Measurements from ENCODE around the gene PFAS.

Gene PFAS

GRCh38 chr17:8225813-8226535, 23.1 kb upstream of the PFAS start:
- DNase-seq = peak; percentile 75

- peak; percentile 81 for DNase-seq
These were observed 22.4 kb upstream of the PFAS start for GRCh38 chr17:8226536-8227237.

- DNase-seq = no peak
These were observed 21.9 kb upstream of the PFAS start for GRCh38 chr17:8227238-8227581.

- DNase-seq = no peak
These were observed 17.4 kb upstream of the PFAS start for GRCh38 chr17:8231701-8232100.

GRCh38 chr17:8234361-8235270, 14.5 kb upstream of the PFAS start:
- no peak for DNase-seq

GRCh38 chr17:8235676-8236075, 13.4 kb upstream of the PFAS start:
- no peak for DNase-seq

- no peak for DNase-seq
These were observed 11.9 kb upstream of the PFAS start for GRCh38 chr17:8237175-8237574.

GRCh38 chr17:8237886-8238285, 11.2 kb upstream of the PFAS start:
- DNase-seq = no peak

GRCh38 chr17:8243827-8244226, 5.3 kb upstream of the PFAS start:
- no peak for DNase-seq

GRCh38 chr17:8244768-8245167, 4.3 kb upstream of the PFAS start:
- DNase-seq = no peak

- no peak for DNase-seq
These were observed 772 bp downstream of the PFAS start for GRCh38 chr17:8249621-8250500.

- DNase-seq = peak; percentile 29
These were observed 2.3 kb downstream of the PFAS start for GRCh38 chr17:8251411-8251810.

- peak; percentile 21 for DNase-seq
These were observed 4.7 kb downstream of the PFAS start for GRCh38 chr17:8253801-8254200.

GRCh38 chr17:8254881-8255280, 5.8 kb downstream of the PFAS start:
- DNase-seq = no peak

GRCh38 chr17:8255499-8255898, 6.4 kb downstream of the PFAS start:
- DNase-seq = no peak

- DNase-seq = no peak
These were observed 7.2 kb downstream of the PFAS start for GRCh38 chr17:8256291-8256690.

- no peak for DNase-seq
These were observed 7.6 kb downstream of the PFAS start for GRCh38 chr17:8256691-8257090.

GRCh38 chr17:8257801-8258200, 8.7 kb downstream of the PFAS start:
- DNase-seq = no peak

GRCh38 chr17:8264320-8264719, 15.2 kb downstream of the PFAS start:
- DNase-seq = no peak

- no peak for DNase-seq
These were observed 15.9 kb downstream of the PFAS start for GRCh38 chr17:8264836-8265542.

- DNase-seq = no peak
These were observed 17.8 kb downstream of the PFAS start for GRCh38 chr17:8266648-8267479.
